Measurements from ENCODE around the gene ITGAX. TPM values are rescaled to one million over a fixed set of nuclear protein-coding genes. Genes with fewer than 3 reads are reported as not detected.
A peak's percentile ranks its signal among the peaks of the same experiment; 100 is the strongest.

The ITGAX gene
- total RNA-seq, 4 donors from 2014 or later, result 0.30 to 3.3 (median 1.1) TPM

- no peak overlapping the region for H3K4me3 ChIP-seq (ENCODE audit: low read depth, poor library complexity, severe bottlenecking)
- TF ChIP-seq, protein P1, sequence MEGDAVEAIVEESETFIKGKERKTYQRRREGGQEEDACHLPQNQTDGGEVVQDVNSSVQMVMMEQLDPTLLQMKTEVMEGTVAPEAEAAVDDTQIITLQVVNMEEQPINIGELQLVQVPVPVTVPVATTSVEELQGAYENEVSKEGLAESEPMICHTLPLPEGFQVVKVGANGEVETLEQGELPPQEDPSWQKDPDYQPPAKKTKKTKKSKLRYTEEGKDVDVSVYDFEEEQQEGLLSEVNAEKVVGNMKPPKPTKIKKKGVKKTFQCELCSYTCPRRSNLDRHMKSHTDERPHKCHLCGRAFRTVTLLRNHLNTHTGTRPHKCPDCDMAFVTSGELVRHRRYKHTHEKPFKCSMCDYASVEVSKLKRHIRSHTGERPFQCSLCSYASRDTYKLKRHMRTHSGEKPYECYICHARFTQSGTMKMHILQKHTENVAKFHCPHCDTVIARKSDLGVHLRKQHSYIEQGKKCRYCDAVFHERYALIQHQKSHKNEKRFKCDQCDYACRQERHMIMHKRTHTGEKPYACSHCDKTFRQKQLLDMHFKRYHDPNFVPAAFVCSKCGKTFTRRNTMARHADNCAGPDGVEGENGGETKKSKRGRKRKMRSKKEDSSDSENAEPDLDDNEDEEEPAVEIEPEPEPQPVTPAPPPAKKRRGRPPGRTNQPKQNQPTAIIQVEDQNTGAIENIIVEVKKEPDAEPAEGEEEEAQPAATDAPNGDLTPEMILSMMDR (IDR thresholded peaks at IDR 0.05), result no peak
- TF ChIP-seq POLR2A (IDR thresholded peaks at IDR 0.05), result no peak
- WGBS, 2 donors, result 36 to 38% methylated on average over 6 of the region's 6 CpGs
- no peak for DNase-seq (ENCODE audit: low spot score in 2 of 2)
- intact Hi-C loops (cut with DNase I; ENCODE audit: low total_unique reads), result loop anchor here (10.0 kb wide), 1 partner anchor 58 kb away; the partner anchor contains the start of gene ZNF843
Measured at GRCh38 chr16:31386157-31386984, 31.4 kb downstream of the ITGAX start.

DNA sequence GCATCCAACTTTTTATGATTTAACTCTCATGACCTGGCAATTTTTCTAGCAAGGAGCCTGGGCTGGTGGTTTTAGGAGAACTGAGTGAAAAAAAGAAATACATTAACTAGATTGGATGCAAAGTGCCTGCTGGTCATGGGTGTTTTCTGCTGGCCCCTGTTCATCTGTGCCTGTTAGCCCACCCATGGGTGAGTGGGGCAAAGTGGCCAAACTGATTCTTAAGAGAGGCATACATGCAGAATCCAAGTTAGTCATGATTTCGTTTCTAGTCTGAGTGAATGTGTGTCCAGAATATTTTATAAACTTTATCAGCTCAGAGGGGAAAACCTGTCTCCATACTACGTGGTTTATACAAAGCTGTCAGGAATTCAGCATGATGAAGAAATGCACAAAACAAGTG, 33.6 kb downstream of the ITGAX start:
- intact Hi-C loops (cut with DNase I; ENCODE audit: low total_unique reads), result loop anchor here (10.0 kb wide), 1 partner anchor 56 kb away; the partner anchor contains the start of gene ZNF843
- no peak overlapping the region for H3K4me3 ChIP-seq (ENCODE audit: low read depth, poor library complexity, severe bottlenecking)
- no peak for TF ChIP-seq POLR2A (IDR thresholded peaks at IDR 0.05)
- TF ChIP-seq, protein P1 (IDR thresholded peaks at IDR 0.05), result no peak
- WGBS, 2 donors, result 69 to 70% methylated on average over 2 of the region's 2 CpGs
- DNase-seq (ENCODE audit: low spot score in 2 of 2), result no peak

DNA sequence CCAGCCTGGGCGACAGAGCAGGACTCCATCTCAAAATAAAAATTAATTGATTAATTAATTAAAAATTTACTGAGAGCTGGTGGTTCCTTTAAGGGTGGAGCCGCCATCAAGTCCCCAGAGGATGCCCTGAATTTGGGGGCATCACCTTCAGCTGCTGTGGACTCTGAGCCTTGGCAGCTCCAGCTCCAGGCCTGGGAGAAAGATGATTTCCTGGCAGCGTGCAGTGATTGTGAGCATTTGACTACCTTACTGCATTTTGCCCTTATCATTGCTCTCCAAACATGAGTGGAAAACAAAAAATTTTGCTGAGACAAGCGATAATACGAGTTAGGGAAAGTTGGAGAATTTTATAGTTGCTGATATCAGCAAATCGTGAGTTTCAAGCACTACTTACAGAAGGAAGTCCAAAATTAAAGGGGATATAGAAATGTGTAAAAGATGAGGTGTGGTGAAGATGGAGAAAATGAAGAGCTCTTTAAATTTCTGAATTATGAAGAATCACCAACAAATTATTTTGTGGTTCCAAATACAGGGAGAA, 35.6 kb downstream of the ITGAX start:
- no peak overlapping the region for H3K4me3 ChIP-seq (ENCODE audit: low read depth, poor library complexity, severe bottlenecking)
- intact Hi-C loops (cut with DNase I; ENCODE audit: low total_unique reads), result no loop called here
- WGBS, 2 donors, result 58 to 67% methylated on average over 6 of the region's 6 CpGs
- DNase-seq (ENCODE audit: low spot score in 2 of 2), result no peak
- TF ChIP-seq POLR2A (IDR thresholded peaks at IDR 0.05), result no peak
- TF ChIP-seq, protein P1 (IDR thresholded peaks at IDR 0.05), result no peak

DNA sequence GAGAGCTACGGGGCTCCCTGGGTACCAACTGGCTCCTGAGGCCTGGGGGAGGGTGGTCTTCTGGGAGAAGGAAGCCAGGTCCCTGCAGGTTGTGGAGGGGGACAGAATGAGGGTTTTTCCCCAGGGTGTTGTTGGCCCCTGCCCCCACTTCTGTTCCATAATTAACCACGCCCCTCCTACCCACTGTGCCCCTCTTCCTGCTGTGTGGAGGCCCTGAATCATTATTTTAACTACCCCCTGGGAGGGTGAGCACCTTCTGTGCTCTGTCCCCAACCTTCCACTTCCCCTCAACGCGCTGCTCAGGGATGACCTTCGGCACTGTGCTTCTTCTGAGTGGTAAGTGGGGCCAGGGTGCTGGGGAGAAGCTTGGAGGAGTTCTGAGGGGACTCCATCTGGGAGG, 38.1 kb downstream of the ITGAX start, which contains the start of gene ITGAD:
ITGAD (plus strand) TSS at position 280 of the 400 bp plus-strand sequence; CDS start at position 306, 26 bp downstream.
- TF ChIP-seq, protein P1 (IDR thresholded peaks at IDR 0.05), result no peak
- no peak for TF ChIP-seq POLR2A (IDR thresholded peaks at IDR 0.05)
- 61 to 64% methylated on average over 5 of the region's 5 CpGs for WGBS, 2 donors
- intact Hi-C loops (cut with DNase I; ENCODE audit: low total_unique reads), result no loop called here

DNA sequence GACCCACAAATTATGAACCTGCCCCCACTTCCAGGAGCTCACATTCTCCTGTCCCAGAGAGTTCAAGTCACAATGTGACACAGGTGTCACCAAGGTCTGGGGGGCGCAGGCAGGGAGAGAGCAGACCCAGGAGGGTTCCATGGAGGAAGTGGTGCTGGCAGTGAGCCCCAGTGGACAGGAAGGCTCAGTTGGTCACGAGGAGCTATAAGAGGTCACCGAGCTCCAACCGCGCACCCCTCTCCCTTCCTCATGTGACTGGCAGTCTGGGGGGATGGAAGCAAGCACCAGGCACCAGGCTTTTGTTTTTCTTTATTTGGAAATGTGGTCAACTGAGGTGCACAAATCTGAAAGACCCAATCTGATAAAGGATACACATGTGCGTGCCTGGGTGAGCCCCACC, 40.7 kb downstream of the ITGAX start:
- intact Hi-C loops (cut with DNase I; ENCODE audit: low total_unique reads), result no loop called here
- H3K4me3 ChIP-seq (ENCODE audit: low read depth, poor library complexity, severe bottlenecking), result no peak overlapping the region
- DNase-seq (ENCODE audit: low spot score in 2 of 2), result peak in 1 of 2 donors; percentile 40
- TF ChIP-seq, protein P1 (IDR thresholded peaks at IDR 0.05), result no peak
- no peak for TF ChIP-seq POLR2A (IDR thresholded peaks at IDR 0.05)
- WGBS, 2 donors, result 60 to 69% methylated on average over 6 of the region's 6 CpGs

More for the DNA sequence above, 38.1 kb downstream of the ITGAX start, which contains the start of gene ITGAD:
- H3K4me3 ChIP-seq (ENCODE audit: low read depth, poor library complexity, severe bottlenecking), result no peak within 1 kb of the TSS
- no peak for DNase-seq (ENCODE audit: low spot score in 2 of 2)

Measured in lower leg skin (tissue), 4 donors.